DOHH2 (cell line): ENCODE measurements around the gene PPCDC.

Source experiments
- EZH2phosphoT487 ChIP-seq: fragments of 200-600 bp; sonication (generic); IDR thresholded peaks from 2 replicates; pipeline ENCODE4 v1.6.1; 2017; ENCODE audit warnings: borderline replicate concordance, mild to moderate bottlenecking, antibody characterized with exemption, low read length, moderate library complexity, mixed read lengths
- TF ChIP-seq, protein P1 (sequence below): fragments of 200-600 bp; sonication (generic); IDR thresholded peaks from one replicate; pipeline ENCODE4 v1.5.1; 2014; ENCODE audit warnings: antibody characterized with exemption, mild to moderate bottlenecking, low read depth, low read length; ENCODE audit not compliant: poor library complexity, severe bottlenecking

DNA sequence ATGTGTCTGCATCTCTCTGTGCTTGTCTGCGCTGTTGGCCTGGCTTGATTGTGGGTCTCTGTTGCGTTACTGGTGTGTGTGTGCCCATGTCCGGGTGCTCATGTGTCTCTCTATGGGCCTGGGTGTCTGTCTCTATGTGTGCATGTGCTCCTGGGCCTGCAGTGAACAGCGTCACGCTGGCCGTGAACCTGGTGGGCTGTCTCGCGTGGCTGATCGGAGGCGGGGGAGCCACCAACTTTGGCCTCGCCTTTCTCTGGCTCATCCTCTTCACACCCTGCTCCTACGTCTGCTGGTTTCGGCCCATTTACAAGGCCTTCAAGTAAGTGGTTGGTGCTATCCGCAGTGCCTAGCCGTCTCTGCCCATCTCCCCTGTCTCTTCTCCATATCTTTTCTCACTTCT is 7.0 kb upstream of the PPCDC start:
- TF ChIP-seq, protein P1, sequence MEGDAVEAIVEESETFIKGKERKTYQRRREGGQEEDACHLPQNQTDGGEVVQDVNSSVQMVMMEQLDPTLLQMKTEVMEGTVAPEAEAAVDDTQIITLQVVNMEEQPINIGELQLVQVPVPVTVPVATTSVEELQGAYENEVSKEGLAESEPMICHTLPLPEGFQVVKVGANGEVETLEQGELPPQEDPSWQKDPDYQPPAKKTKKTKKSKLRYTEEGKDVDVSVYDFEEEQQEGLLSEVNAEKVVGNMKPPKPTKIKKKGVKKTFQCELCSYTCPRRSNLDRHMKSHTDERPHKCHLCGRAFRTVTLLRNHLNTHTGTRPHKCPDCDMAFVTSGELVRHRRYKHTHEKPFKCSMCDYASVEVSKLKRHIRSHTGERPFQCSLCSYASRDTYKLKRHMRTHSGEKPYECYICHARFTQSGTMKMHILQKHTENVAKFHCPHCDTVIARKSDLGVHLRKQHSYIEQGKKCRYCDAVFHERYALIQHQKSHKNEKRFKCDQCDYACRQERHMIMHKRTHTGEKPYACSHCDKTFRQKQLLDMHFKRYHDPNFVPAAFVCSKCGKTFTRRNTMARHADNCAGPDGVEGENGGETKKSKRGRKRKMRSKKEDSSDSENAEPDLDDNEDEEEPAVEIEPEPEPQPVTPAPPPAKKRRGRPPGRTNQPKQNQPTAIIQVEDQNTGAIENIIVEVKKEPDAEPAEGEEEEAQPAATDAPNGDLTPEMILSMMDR: no peak
- no peak for TF ChIP-seq EZH2phosphoT487
